Activated CD8-positive, alpha-beta T cell treated with anti-CD3 and anti-CD28 coated beads, Interleukin-2, amount 10 ng/mL, durations not matched to agents 7 days and 5 days (primary cell): ENCODE data around the gene PMM1. TPM values are rescaled to one million over a fixed set of nuclear protein-coding genes. Genes with fewer than 3 reads are reported as not detected.

Experiments used
- ATAC-seq: fragments of 150-1000 bp; cut with Tn5 transposase; one replicate; pipeline ENCODE4 v1.10.0; 2021; ENCODE audit warnings: moderate library complexity
- CTCF ChIA-PET: fragments of 350-600 bp; sonication (Branson Sonifier 250); formaldehyde crosslinking; loops from one replicate; lab custom pipeline; 2021; ENCODE audit warnings: antibody characterized with exemption; lab: Charles Lee
- POLR2A ChIA-PET: fragments of 350-600 bp; sonication (Branson Sonifier 250); formaldehyde crosslinking; loops from one replicate; lab custom pipeline; 2021; ENCODE audit warnings: antibody characterized with exemption; lab: Charles Lee
- DNase-seq: peaks from one replicate; pipeline ENCODE4 v3.0.0-alpha.2; 2020
- H3K27ac Mint-ChIP-seq: one replicate; pipeline ENCODE4 v1.8.0; 2021; ENCODE audit warnings: mild to moderate bottlenecking, mixed read lengths
- H3K27me3 Mint-ChIP-seq: one replicate; pipeline ENCODE4 v1.8.0; 2021; ENCODE audit warnings: low read depth, mixed read lengths
- H3K36me3 Mint-ChIP-seq: one replicate; pipeline ENCODE4 v1.8.0; 2021; ENCODE audit warnings: low read depth, mixed read lengths
- H3K4me1 Mint-ChIP-seq: one replicate; pipeline ENCODE4 v1.8.0; 2021; ENCODE audit warnings: low read depth, mixed read lengths
- H3K4me3 Mint-ChIP-seq: one replicate; pipeline ENCODE4 v1.8.0; 2021; ENCODE audit warnings: mild to moderate bottlenecking, mixed read lengths
- H3K9me3 Mint-ChIP-seq: one replicate; pipeline ENCODE4 v1.8.0; 2022; ENCODE audit warnings: mixed read lengths; ENCODE audit not compliant: insufficient read depth
- total RNA-seq, 2 experiments: library from RNA; stranded (reverse); gene quantifications; one replicate each; pipeline ENCODE4 v1.2.3, GENCODE V29; 2021

Gene PMM1
- total RNA-seq, 2 experiments from 2014 or later = 37.5 to 38.2 TPM

GRCh38 chr22:41620589-41621098 is 31.0 kb upstream of the PMM1 start, which contains the start of gene DESI1:
TSS of gene DESI1 (minus strand) at chr22:41621043. CDS start at chr22:41620839, 204 bp downstream.
- DNase-seq = no peak
- no peaks in the 10 kb centered on the region for H3K27me3 Mint-ChIP-seq
- H3K4me1 Mint-ChIP-seq = peaks cover 46% of the 10 kb centered on the region
- ChIA-PET CTCF (interaction anchor here (1.5 to 1.9 kb wide), 4 partner anchors 23 to 77 kb away, joined by 3 to 10 read pairs (median 5); no protein-coding TSS in a partner anchor), POLR2A (interaction anchor here (0.7 to 5.2 kb wide), 13 partner anchors 16 to 334 kb away, joined by 3 to 44 read pairs (median 4); partner anchors contain the start of genes ACO2, CCDC134, CENPM and PHF5A)
- H3K4me3 Mint-ChIP-seq = peak within 1 kb of the TSS; percentile 96
- peak within 1 kb of the TSS; percentile 98 for H3K27ac Mint-ChIP-seq
- ATAC-seq = peak; percentile 43
- H3K36me3 Mint-ChIP-seq = peaks cover 31% of the 10 kb centered on the region
- no peaks in the 10 kb centered on the region for H3K9me3 Mint-ChIP-seq

GRCh38 chr22:41619979-41620588 is 30.4 kb upstream of the PMM1 start:
- H3K9me3 Mint-ChIP-seq = no peaks in the 10 kb centered on the region
- peaks cover 27% of the 10 kb centered on the region for H3K36me3 Mint-ChIP-seq
- H3K27ac Mint-ChIP-seq = peak overlapping the region; percentile 98
- peak; percentile 60 for DNase-seq
- no peaks in the 10 kb centered on the region for H3K27me3 Mint-ChIP-seq
- H3K4me1 Mint-ChIP-seq = peaks cover 46% of the 10 kb centered on the region
- ChIA-PET POLR2A (interaction anchor here (0.8 to 5.2 kb wide), 9 partner anchors 16 to 180 kb away, joined by 3 to 44 read pairs (median 4); partner anchors contain the start of genes ACO2, CCDC134, PHF5A and PMM1), CTCF (interaction anchor here (0.8 to 2.0 kb wide), 8 partner anchors 15 to 216 kb away, joined by 3 to 20 read pairs (median 4); partner anchors contain the start of gene PMM1)
- ATAC-seq = peak; percentile 28
- peak overlapping the region; percentile 96 for H3K4me3 Mint-ChIP-seq

DNA sequence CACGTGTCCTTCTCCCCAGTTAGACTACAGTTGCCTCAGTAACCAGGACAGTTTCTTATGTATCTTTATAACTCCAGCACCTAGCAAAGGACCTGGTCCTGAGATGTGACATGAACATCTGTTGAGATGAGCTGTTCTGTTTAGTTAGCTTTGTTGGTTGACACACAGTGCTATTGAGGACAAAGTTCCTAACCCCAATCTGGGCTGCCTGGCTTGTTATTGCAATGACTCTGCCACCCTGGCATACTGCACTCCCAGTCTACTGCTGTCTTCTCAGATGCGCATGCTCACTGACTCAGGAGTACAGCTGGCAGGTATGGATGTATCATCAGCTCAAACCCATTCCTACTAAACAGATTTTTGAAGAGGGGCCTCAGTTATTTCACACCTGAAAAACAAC is 23.8 kb upstream of the PMM1 start:
- H3K36me3 Mint-ChIP-seq = peaks cover 14% of the 10 kb centered on the region
- ChIA-PET POLR2A (interaction anchor here (1.4 kb wide), 1 partner anchor 24 kb away, joined by 3 read pairs; the partner anchor contains the start of gene PMM1), CTCF (interaction anchor here (0.8 to 1.1 kb wide), 2 partner anchors 8 to 53 kb away, joined by 3 read pairs; no protein-coding TSS in a partner anchor)
- H3K27ac Mint-ChIP-seq = no peak overlapping the region
- peaks cover 15% of the 10 kb centered on the region for H3K4me1 Mint-ChIP-seq
- ATAC-seq (no peak), DNase-seq (no peak)
- H3K27me3 Mint-ChIP-seq = no peaks in the 10 kb centered on the region
- H3K4me3 Mint-ChIP-seq = no peak overlapping the region
- H3K9me3 Mint-ChIP-seq = no peaks in the 10 kb centered on the region

DNA sequence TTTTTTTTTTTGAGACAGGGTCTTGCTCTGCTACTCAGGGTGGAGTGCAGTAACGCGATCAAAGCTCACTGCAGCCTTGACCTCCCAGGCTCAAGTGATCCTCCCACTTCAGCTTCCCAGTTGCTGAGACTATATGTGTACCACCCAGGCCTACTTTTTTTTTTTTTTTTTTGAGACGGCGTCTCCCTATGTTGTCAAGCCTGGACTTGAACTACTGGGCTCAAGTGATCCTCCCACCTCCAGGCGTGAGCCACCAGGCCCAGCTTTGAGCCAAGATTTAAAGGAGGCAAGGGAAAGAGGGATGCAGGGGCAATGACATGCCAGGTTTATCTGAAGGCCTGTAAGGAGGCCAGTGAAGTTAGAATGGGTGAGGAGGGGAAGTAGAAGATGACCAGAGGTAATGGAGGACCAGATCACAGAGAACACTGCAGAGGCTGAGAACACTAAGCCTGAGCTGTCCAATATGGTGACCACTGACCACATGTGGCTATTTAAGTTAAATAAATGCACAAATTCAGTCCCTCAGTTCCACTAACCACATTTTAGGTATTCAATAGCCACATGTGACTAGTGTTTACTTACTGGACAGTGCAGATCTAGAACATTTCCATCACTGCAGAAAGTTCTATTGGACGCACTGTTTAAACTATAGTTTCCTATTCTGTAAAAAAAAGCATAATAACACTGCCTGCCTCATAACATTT is 23.1 kb upstream of the PMM1 start:
- Mint-ChIP-seq H3K27me3 (no peaks in the 10 kb centered on the region), H3K27ac (no peak overlapping the region), H3K36me3 (peaks cover 15% of the 10 kb centered on the region), H3K9me3 (no peaks in the 10 kb centered on the region), H3K4me1 (peaks cover 12% of the 10 kb centered on the region), H3K4me3 (no peak overlapping the region)
- ChIA-PET CTCF (interaction anchor here (0.8 kb wide), 1 partner anchor 8 kb away, joined by 3 read pairs; no protein-coding TSS in a partner anchor), POLR2A (interaction anchor here (1.4 kb wide), 1 partner anchor 23 kb away, joined by 3 read pairs; the partner anchor contains the start of gene PMM1)
- DNase-seq (no peak), ATAC-seq (no peak)

GRCh38 chr22:41608386-41608785 is 18.7 kb upstream of the PMM1 start:
- Mint-ChIP-seq H3K27me3 (peaks cover 5% of the 10 kb centered on the region), H3K9me3 (no peaks in the 10 kb centered on the region), H3K36me3 (peaks cover 45% of the 10 kb centered on the region), H3K4me1 (peaks cover 15% of the 10 kb centered on the region), H3K27ac (no peak overlapping the region), H3K4me3 (no peak overlapping the region)
- ATAC-seq = no peak
- POLR2A ChIA-PET = no interaction called here
- DNase-seq = no peak
- CTCF ChIA-PET = interaction anchor here (0.7 kb wide), 1 partner anchor 266 kb away, joined by 3 read pairs; no protein-coding TSS in a partner anchor

- CTCF ChIA-PET = interaction anchor here (1.0 to 2.6 kb wide), 4 partner anchors 14 to 63 kb away, joined by 3 to 8 read pairs (median 4); no protein-coding TSS in a partner anchor
- Mint-ChIP-seq H3K27me3 (peaks cover 8% of the 10 kb centered on the region), H3K9me3 (no peaks in the 10 kb centered on the region), H3K27ac (peak overlapping the region; percentile 67), H3K4me3 (peak overlapping the region; percentile 40), H3K36me3 (peaks cover 68% of the 10 kb centered on the region), H3K4me1 (peaks cover 29% of the 10 kb centered on the region)
- POLR2A ChIA-PET = interaction anchor here (0.8 to 3.3 kb wide), 4 partner anchors 13 to 487 kb away, joined by 4 to 31 read pairs (median 11); partner anchors contain the start of genes DESI1, PMM1 and XRCC6
- ATAC-seq = peak; percentile 98
- DNase-seq = peak; percentile 79
Measured at GRCh38 chr22:41603873-41604332, 14.3 kb upstream of the PMM1 start.

- Mint-ChIP-seq H3K9me3 (no peaks in the 10 kb centered on the region), H3K36me3 (peaks cover 58% of the 10 kb centered on the region), H3K27me3 (peaks cover 8% of the 10 kb centered on the region), H3K4me1 (peaks cover 38% of the 10 kb centered on the region), H3K27ac (no peak overlapping the region), H3K4me3 (no peak overlapping the region)
- no peak for DNase-seq
- ChIA-PET CTCF (interaction anchor here (0.5 to 1.4 kb wide), 2 partner anchors 25 to 257 kb away, joined by 3 read pairs; no protein-coding TSS in a partner anchor), POLR2A (interaction anchor here (1.0 kb wide), 1 partner anchor 11 kb away, joined by 3 read pairs; the partner anchor contains the start of gene PMM1)
- no peak for ATAC-seq
Measured at GRCh38 chr22:41600976-41601375, 11.3 kb upstream of the PMM1 start.

GRCh38 chr22:41598891-41599635 is 9.4 kb upstream of the PMM1 start:
- Mint-ChIP-seq H3K27me3 (peaks cover 3% of the 10 kb centered on the region), H3K27ac (no peak overlapping the region), H3K4me1 (peaks cover 30% of the 10 kb centered on the region), H3K9me3 (no peaks in the 10 kb centered on the region), H3K36me3 (peaks cover 40% of the 10 kb centered on the region), H3K4me3 (no peak overlapping the region)
- ChIA-PET POLR2A (interaction anchor here (1.2 kb wide), 1 partner anchor 24 kb away, joined by 3 read pairs; no protein-coding TSS in a partner anchor), CTCF (interaction anchor here (1.0 to 2.2 kb wide), 3 partner anchors 9 to 68 kb away, joined by 3 to 6 read pairs (median 4); partner anchors contain the start of gene POLR3H)
- ATAC-seq (no peak), DNase-seq (no peak)

DNA sequence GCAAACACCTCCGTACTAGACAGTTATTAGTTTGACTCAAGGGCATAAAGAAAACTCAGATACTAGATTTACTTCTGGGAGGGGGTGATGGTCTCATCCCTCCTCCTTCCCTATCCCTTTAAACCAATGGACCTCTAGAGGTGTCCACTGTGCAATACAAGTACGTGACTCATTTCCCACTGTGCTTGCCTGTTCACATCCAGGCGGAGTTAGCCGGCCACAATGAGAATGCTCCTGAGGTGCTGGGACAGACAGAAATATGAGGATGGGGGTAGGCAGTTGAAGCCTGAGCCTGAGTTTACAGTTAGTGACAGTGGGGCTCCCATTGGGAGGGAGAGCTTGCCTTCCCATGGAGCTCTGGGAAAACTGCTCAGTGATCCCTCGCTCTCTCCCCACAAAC is 8.4 kb upstream of the PMM1 start:
- Mint-ChIP-seq H3K9me3 (no peaks in the 10 kb centered on the region), H3K4me1 (peaks cover 20% of the 10 kb centered on the region), H3K27ac (no peak overlapping the region), H3K4me3 (no peak overlapping the region), H3K27me3 (peaks cover 3% of the 10 kb centered on the region), H3K36me3 (peaks cover 32% of the 10 kb centered on the region)
- CTCF ChIA-PET = interaction anchor here (1.0 to 2.2 kb wide), 12 partner anchors 10 to 217 kb away, joined by 3 to 7 read pairs (median 4); partner anchors contain the start of genes DESI1, POLR3H and TEF
- POLR2A ChIA-PET = interaction anchor here (0.9 to 1.2 kb wide), 2 partner anchors 9 to 23 kb away, joined by 3 read pairs; partner anchors contain the start of gene PMM1
- ATAC-seq = no peak
- no peak for DNase-seq

DNA sequence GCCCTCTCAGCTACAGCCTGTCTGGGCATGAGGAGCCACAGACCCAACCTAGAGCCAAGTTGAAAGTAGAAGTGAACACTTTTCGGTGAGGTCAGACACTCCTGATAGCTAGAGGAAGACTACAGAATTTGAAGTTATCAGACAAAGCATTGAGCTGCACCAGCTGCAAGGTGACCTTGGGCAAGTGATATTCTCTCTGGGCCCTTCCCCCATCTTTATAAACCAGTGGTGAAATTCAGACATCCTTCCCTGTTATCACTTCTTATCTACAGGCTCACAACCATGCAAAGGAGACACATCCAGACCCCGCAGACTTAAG is 8.0 kb upstream of the PMM1 start:
- no peaks in the 10 kb centered on the region for H3K9me3 Mint-ChIP-seq
- peaks cover 15% of the 10 kb centered on the region for H3K4me1 Mint-ChIP-seq
- CTCF ChIA-PET = interaction anchor here (1.0 to 2.2 kb wide), 12 partner anchors 21 to 216 kb away, joined by 3 to 7 read pairs (median 4); partner anchors contain the start of genes DESI1, POLR3H and TEF
- ATAC-seq (no peak), DNase-seq (no peak)
- H3K27ac Mint-ChIP-seq = no peak overlapping the region
- H3K4me3 Mint-ChIP-seq = no peak overlapping the region
- peaks cover 27% of the 10 kb centered on the region for H3K36me3 Mint-ChIP-seq
- POLR2A ChIA-PET = interaction anchor here (0.9 to 1.2 kb wide), 2 partner anchors 9 to 22 kb away, joined by 3 read pairs; partner anchors contain the start of gene PMM1
- H3K27me3 Mint-ChIP-seq = peaks cover 3% of the 10 kb centered on the region
